ENCODE results near the gene GSTT4. TPM values are rescaled to one million over a fixed set of nuclear protein-coding genes. Genes with fewer than 3 reads are reported as not detected.
A peak's percentile ranks its signal among the peaks of the same experiment; 100 is the strongest.
"Not testable (repeated sequence)": the region's sequence is repeated elsewhere in the genome, so short reads cannot be mapped to it uniquely, and the experiment has no call there.

The GSTT4 gene
- total RNA-seq, result not detected
- not detected for polyA plus RNA-seq
- long read RNA-seq, donor 1, result 0 reads
- long read RNA-seq, donor 2, result 0 reads
- long read RNA-seq, donor 3, result 0 reads
- long read RNA-seq, donor 4, result 0 reads

- ATAC-seq, result peak; percentile 67 to 85
- 37% methylated on average over 6 of the region's 6 CpGs for WGBS
- DNase-seq, result peak; percentile 68 to 87 (median 86)
- no peak within 1 kb of the TSS for H3K4me3 ChIP-seq (ENCODE audit: low read length)
- no peak within 1 kb of the TSS for H3K27ac ChIP-seq (ENCODE audit: low read length)
- no peaks in the 10 kb centered on the region for H3K27me3 ChIP-seq (ENCODE audit: control insufficient read depth, insufficient read depth)
- no peaks in the 10 kb centered on the region for H3K4me1 ChIP-seq (ENCODE audit: control insufficient read depth, insufficient read depth, low read length)
- no peaks in the 10 kb centered on the region for H3K9me3 ChIP-seq (ENCODE audit: control insufficient read depth, low read length)
- intact Hi-C loops (cut with DNase I), result loop anchor here in 3 of 4 donors (5.0 to 10.0 kb wide), 3 partner anchors 68 to 160 kb away; no protein-coding TSS in a partner anchor
Measured at GRCh38 chr22:24005201-24005600, at the start of gene GSTT4. Gene GSTT4, minus strand, starts transcription at chr22:24005453. Its CDS starts 97 bp downstream, at chr22:24005356.

GRCh38 chr22:24054356-24054755, 49.1 kb upstream of the GSTT4 start:
- no peak overlapping the region for H3K27ac ChIP-seq (ENCODE audit: low read length)
- WGBS, result 93% methylated on average over 3 of the region's 3 CpGs
- intact Hi-C loops (cut with DNase I), result no loop called here

DNA sequence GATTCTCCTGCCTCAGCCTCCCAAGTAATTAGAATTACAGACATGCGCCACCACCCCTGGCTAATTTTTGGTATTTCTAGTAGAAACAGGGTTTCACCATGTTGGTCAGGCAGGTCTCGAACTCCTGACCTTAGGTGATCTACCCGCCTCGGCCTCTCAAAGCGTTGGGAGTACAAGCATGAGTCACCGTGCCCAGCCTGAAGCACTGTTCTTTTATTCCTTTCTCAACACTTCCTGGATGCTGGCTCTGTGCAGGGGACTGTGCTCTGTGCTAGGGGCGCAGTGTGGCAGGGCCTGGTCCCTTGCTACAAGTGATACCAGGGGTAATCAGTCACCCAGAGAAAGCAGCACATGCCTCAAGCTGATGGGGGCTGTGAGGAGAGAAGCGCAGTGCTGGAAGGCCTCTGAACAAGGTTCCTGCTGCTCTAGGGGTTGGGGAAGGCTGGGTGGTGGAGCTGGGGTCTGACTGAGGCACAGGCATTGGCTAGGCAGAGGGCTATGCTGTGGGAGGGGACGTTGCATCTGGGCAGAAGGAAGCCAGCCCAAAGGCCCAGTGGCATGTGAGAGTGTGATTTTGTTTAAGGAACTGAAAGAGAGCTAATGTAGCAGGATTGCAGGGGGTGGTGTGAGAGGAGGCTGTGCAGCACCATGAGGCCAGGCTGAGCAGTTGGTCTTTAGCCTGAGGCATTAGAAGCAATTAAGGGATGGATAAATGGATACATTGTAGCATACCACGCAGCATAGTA, 48.4 kb upstream of the GSTT4 start:
- Histone ChIP-seq H3K27ac (ENCODE audit: low read length) (no peak overlapping the region), H3K4me3 (ENCODE audit: low read length) (no peak overlapping the region), H3K27me3 (ENCODE audit: control insufficient read depth, insufficient read depth) (no peaks in the 10 kb centered on the region), H3K9me3 (ENCODE audit: control insufficient read depth, low read length) (no peaks in the 10 kb centered on the region), H3K4me1 (ENCODE audit: control insufficient read depth, insufficient read depth, low read length) (peaks cover 4% of the 10 kb centered on the region)
- DNase-seq (no peak), ATAC-seq (no peak)
- intact Hi-C loops (cut with DNase I), result no loop called here
- 87% methylated on average over 10 of the region's 10 CpGs for WGBS

More at GRCh38 chr22:24054356-24054755, 49.1 kb upstream of the GSTT4 start:
- ATAC-seq, result no peak
- H3K27me3 ChIP-seq (ENCODE audit: control insufficient read depth, insufficient read depth), result no peaks in the 10 kb centered on the region
- no peak for DNase-seq
- no peaks in the 10 kb centered on the region for H3K9me3 ChIP-seq (ENCODE audit: control insufficient read depth, low read length)
- H3K4me1 ChIP-seq (ENCODE audit: control insufficient read depth, insufficient read depth, low read length), result peaks cover 4% of the 10 kb centered on the region
- H3K4me3 ChIP-seq (ENCODE audit: low read length), result no peak overlapping the region

DNA sequence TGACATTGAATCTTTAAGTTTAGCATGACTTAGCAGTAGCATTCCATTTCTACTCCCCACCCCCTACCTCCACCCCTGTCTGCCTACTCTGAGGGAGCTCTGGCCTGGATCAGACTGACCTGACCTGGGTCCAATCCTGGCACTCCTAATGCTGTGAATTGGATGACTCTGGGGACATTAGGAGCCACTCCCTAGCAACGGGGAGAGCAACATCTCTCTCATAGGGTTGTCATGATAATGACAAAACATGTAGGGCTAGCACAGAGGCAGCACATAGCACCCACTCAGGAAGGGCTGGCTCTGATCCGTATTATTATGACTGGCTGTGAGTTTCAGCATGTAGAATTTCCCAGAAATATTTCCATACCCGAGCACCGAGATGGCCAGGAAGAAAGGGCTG, 46.3 kb upstream of the GSTT4 start:
- DNase-seq, result peak in 2 of 3 donors; percentile 72 to 84
- Histone ChIP-seq H3K9me3 (ENCODE audit: control insufficient read depth, low read length) (no peaks in the 10 kb centered on the region), H3K4me3 (ENCODE audit: low read length) (no peak overlapping the region), H3K27ac (ENCODE audit: low read length) (no peak overlapping the region), H3K4me1 (ENCODE audit: control insufficient read depth, insufficient read depth, low read length) (peaks cover 4% of the 10 kb centered on the region), H3K27me3 (ENCODE audit: control insufficient read depth, insufficient read depth) (no peaks in the 10 kb centered on the region)
- intact Hi-C loops (cut with DNase I), result no loop called here
- WGBS, result 51% methylated on average over 4 of the region's 4 CpGs
- ATAC-seq, result peak; percentile 92 to 95

GRCh38 chr22:24051028-24051427, 45.8 kb upstream of the GSTT4 start:
- no peak overlapping the region for H3K4me3 ChIP-seq (ENCODE audit: low read length)
- ATAC-seq, result no peak
- no peaks in the 10 kb centered on the region for H3K27me3 ChIP-seq (ENCODE audit: control insufficient read depth, insufficient read depth)
- WGBS, result 74% methylated on average over 5 of the region's 5 CpGs
- intact Hi-C loops (cut with DNase I), result no loop called here
- H3K4me1 ChIP-seq (ENCODE audit: control insufficient read depth, insufficient read depth, low read length), result peaks cover 4% of the 10 kb centered on the region
- no peak for DNase-seq
- H3K27ac ChIP-seq (ENCODE audit: low read length), result peak overlapping the region; percentile 25
- no peaks in the 10 kb centered on the region for H3K9me3 ChIP-seq (ENCODE audit: control insufficient read depth, low read length)

- intact Hi-C loops (cut with DNase I), result no loop called here
- H3K4me3 ChIP-seq (ENCODE audit: low read length), result no peak overlapping the region
- WGBS, result 93% methylated on average over 2 of the region's 2 CpGs
- H3K4me1 ChIP-seq (ENCODE audit: control insufficient read depth, insufficient read depth, low read length), result peaks cover 4% of the 10 kb centered on the region
- no peak overlapping the region for H3K27ac ChIP-seq (ENCODE audit: low read length)
- DNase-seq (no peak), ATAC-seq (no peak)
- H3K27me3 ChIP-seq (ENCODE audit: control insufficient read depth, insufficient read depth), result no peaks in the 10 kb centered on the region
- H3K9me3 ChIP-seq (ENCODE audit: control insufficient read depth, low read length), result no peaks in the 10 kb centered on the region
Measured at GRCh38 chr22:24049978-24050377, 44.7 kb upstream of the GSTT4 start.

DNA sequence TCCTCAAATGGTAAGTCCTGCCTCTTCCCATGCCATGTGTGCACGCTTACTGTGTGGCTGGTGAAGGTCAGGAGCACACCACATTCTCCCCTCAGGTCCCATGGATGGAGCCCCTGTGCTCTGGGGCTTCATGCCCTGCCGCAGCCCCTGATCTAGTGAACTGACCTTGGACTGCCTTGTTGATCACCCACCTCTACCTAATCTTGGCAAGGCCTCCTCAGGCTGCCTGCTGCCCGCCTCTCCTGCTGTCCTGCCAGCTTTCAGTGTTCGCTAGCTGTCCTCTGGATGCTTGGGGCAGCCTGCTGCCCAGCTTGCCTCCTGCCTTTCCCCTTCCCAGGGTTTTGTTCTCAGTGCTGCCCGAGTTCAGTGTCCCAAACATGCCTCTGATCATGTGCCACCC, 44.0 kb upstream of the GSTT4 start:
- no peak overlapping the region for H3K27ac ChIP-seq (ENCODE audit: low read length)

GRCh38 chr22:24046024-24046423, 40.8 kb upstream of the GSTT4 start:
- Histone ChIP-seq H3K27ac (ENCODE audit: low read length) (no peak overlapping the region), H3K4me1 (ENCODE audit: control insufficient read depth, insufficient read depth, low read length) (peaks cover 8% of the 10 kb centered on the region), H3K9me3 (ENCODE audit: control insufficient read depth, low read length) (no peaks in the 10 kb centered on the region), H3K27me3 (ENCODE audit: control insufficient read depth, insufficient read depth) (no peaks in the 10 kb centered on the region), H3K4me3 (ENCODE audit: low read length) (no peak overlapping the region)
- WGBS, result 88% methylated on average over 5 of the region's 5 CpGs
- DNase-seq, result no peak
- intact Hi-C loops (cut with DNase I), result no loop called here
- no peak for ATAC-seq

More for the DNA sequence above, 44.0 kb upstream of the GSTT4 start:
- Histone ChIP-seq H3K4me1 (ENCODE audit: control insufficient read depth, insufficient read depth, low read length) (peaks cover 4% of the 10 kb centered on the region), H3K4me3 (ENCODE audit: low read length) (no peak overlapping the region), H3K27me3 (ENCODE audit: control insufficient read depth, insufficient read depth) (no peaks in the 10 kb centered on the region), H3K9me3 (ENCODE audit: control insufficient read depth, low read length) (no peaks in the 10 kb centered on the region)
- WGBS, result 95% methylated on average over 5 of the region's 5 CpGs
- ATAC-seq (no peak), DNase-seq (no peak)
- intact Hi-C loops (cut with DNase I), result no loop called here

DNA sequence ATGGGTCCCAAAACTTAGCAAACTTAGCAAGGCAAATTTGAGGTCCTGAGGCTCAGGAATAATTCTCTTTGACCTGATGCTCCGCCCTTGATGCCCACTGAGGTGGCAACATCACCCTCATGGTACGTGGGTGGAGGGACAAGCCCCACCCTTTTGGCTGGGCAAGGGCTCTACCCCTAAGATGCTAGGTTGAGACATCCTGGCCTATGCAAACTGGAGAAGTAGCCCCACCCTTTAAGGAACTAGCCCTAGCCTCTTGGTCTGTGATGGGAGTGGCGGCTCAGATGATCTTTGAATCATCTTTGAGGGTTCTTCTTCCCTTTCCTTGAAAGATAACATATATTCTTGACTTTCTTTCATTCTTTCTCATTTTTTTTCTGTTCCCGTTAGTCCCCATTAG, 38.7 kb upstream of the GSTT4 start:
- H3K27ac ChIP-seq (ENCODE audit: low read length), result no peak overlapping the region
- no peak overlapping the region for H3K4me3 ChIP-seq (ENCODE audit: low read length)
- DNase-seq, result no peak
- no peaks in the 10 kb centered on the region for H3K9me3 ChIP-seq (ENCODE audit: control insufficient read depth, low read length)
- no peak for ATAC-seq
- H3K4me1 ChIP-seq (ENCODE audit: control insufficient read depth, insufficient read depth, low read length), result peaks cover 5% of the 10 kb centered on the region
- WGBS, result 89% methylated on average over 4 of the region's 4 CpGs
- intact Hi-C loops (cut with DNase I), result no loop called here
- H3K27me3 ChIP-seq (ENCODE audit: control insufficient read depth, insufficient read depth), result no peaks in the 10 kb centered on the region

GRCh38 chr22:24043465-24043864, 38.2 kb upstream of the GSTT4 start:
- WGBS, result 93% methylated on average over 5 of the region's 5 CpGs

DNA sequence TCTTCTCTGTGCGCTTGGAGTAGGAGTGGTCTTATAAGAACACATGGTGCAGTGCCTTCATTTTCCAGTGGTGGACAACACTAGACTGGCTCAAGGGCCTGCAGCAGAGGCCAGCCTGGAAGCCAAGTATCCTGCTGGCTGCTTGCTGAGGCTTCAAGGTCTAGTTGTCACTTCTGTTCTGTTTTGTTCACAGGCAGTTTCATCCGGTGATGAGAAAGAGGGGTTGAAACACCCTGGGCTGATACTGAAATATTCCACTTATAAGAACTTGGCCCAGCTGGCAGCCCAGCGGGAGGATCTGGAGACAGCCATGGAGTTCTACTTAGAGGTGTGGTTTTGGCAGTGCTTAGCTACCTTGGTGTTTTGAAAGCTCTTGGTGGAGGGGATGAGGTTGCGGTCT, 35.7 kb upstream of the GSTT4 start:
- H3K9me3 ChIP-seq (ENCODE audit: control insufficient read depth, low read length), result no peaks in the 10 kb centered on the region
- no peak overlapping the region for H3K27ac ChIP-seq (ENCODE audit: low read length)
- peaks cover 5% of the 10 kb centered on the region for H3K4me1 ChIP-seq (ENCODE audit: control insufficient read depth, insufficient read depth, low read length)
- ATAC-seq (no peak), DNase-seq (no peak)
- no peak overlapping the region for H3K4me3 ChIP-seq (ENCODE audit: low read length)
- WGBS, result 79% methylated on average over 4 of the region's 4 CpGs
- intact Hi-C loops (cut with DNase I), result no loop called here
- no peaks in the 10 kb centered on the region for H3K27me3 ChIP-seq (ENCODE audit: control insufficient read depth, insufficient read depth)

More at GRCh38 chr22:24043465-24043864, 38.2 kb upstream of the GSTT4 start:
- DNase-seq; H3K4me1 ChIP-seq (ENCODE audit: control insufficient read depth, insufficient read depth, low read length); H3K4me3 ChIP-seq (ENCODE audit: low read length); intact Hi-C loops (cut with DNase I); ATAC-seq; H3K27ac ChIP-seq (ENCODE audit: low read length); H3K9me3 ChIP-seq (ENCODE audit: control insufficient read depth, low read length); H3K27me3 ChIP-seq (ENCODE audit: control insufficient read depth, insufficient read depth): not testable (repeated sequence)

Measured in right cardiac atrium (tissue), 5 donors.